IMR-90 (cell line): ENCODE measurements around the gene SRGAP3. TPM values are rescaled to one million over a fixed set of nuclear protein-coding genes. Genes with fewer than 3 reads are reported as not detected.

ENCODE experiments used
- ATAC-seq: fragments of 200-7000 bp; cut with Tn5 transposase; 2 replicates; pipeline ENCODE4 v1.9.1; 2020; ENCODE audit warnings: low read depth, mild to moderate bottlenecking, moderate library complexity
- BruUV-seq: library from RNA; stranded (reverse); fragments of 400-500 nt; replicated peaks from 2 replicates; lab custom pipeline; 2021; lab: Mats Ljungman, UMichigan
- CTCF ChIA-PET: fragments of 300-600 bp; formaldehyde crosslinking; extraction: SDS; loops from one replicate; lab custom pipeline; 2021; ENCODE audit warnings: antibody characterized with exemption; lab: Yijun Ruan, JAX
- POLR2A ChIA-PET: fragments of 300-600 bp; sonication (Branson Sonifier 250); formaldehyde crosslinking; loops from one replicate; lab custom pipeline; 2022; ENCODE audit warnings: antibody characterized with exemption; ENCODE audit not compliant: unreplicated experiment; lab: Charles Lee
- DNase-seq: peaks from one replicate; pipeline ENCODE4 v3.0.0; 2013
- H2AFZ ChIP-seq: replicated peaks from 2 replicates; pipeline ENCODE3; 2013; ENCODE audit warnings: low read length, mild to moderate bottlenecking; ENCODE audit not compliant: poor library complexity
- H2AK5ac ChIP-seq: 2 replicates; pipeline ENCODE4 v1.6.1; 2013; ENCODE audit warnings: low read depth, low read length, inconsistent platforms
- H2AK9ac ChIP-seq: replicated peaks from 2 replicates; pipeline ENCODE3; 2013; ENCODE audit warnings: mild to moderate bottlenecking, low read depth, low read length, moderate library complexity; ENCODE audit not compliant: poor library complexity
- H2BK120ac ChIP-seq: 2 replicates; pipeline ENCODE4 v1.6.1; 2013; ENCODE audit warnings: low read depth, low read length, inconsistent platforms
- H2BK15ac ChIP-seq: 3 replicates; pipeline ENCODE4 v1.6.1; 2013; ENCODE audit warnings: low read depth, low read length, inconsistent platforms
- H2BK20ac ChIP-seq: 2 replicates; pipeline ENCODE4 v1.6.1; 2013; ENCODE audit warnings: low read depth, mild to moderate bottlenecking, inconsistent platforms, low read length, moderate library complexity
- H2BK5ac ChIP-seq: 2 replicates; pipeline ENCODE4 v1.6.1; 2013; ENCODE audit warnings: mild to moderate bottlenecking, low read depth, low read length, inconsistent platforms; ENCODE audit not compliant: poor library complexity, severe bottlenecking
- H3K14ac ChIP-seq: replicated peaks from 2 replicates; pipeline ENCODE4 v1.6.1; 2013; ENCODE audit warnings: low read depth, low read length, inconsistent platforms
- H3K18ac ChIP-seq: 2 replicates; pipeline ENCODE4 v1.6.1; 2013; ENCODE audit warnings: low read depth, low read length, control low read depth
- H3K23ac ChIP-seq: 2 replicates; pipeline ENCODE4 v1.6.1; 2013; ENCODE audit warnings: low read depth, low read length, inconsistent platforms
- H3K27ac ChIP-seq: 2 replicates; pipeline ENCODE4 v1.5.1; 2013; ENCODE audit warnings: mild to moderate bottlenecking, control low read depth, low read length; ENCODE audit not compliant: insufficient read depth
- H3K27me3 ChIP-seq: 2 replicates; pipeline ENCODE4 v1.6.1; 2013; ENCODE audit warnings: low read length; ENCODE audit not compliant: control insufficient read depth, insufficient read depth
- H3K36me3 ChIP-seq: 2 replicates; pipeline ENCODE4 v1.6.1; 2013; ENCODE audit warnings: low read length, mixed read lengths; ENCODE audit not compliant: control insufficient read depth, insufficient read depth
- H3K4ac ChIP-seq: 2 replicates; pipeline ENCODE4 v1.6.1; 2013; ENCODE audit warnings: low read depth, low read length, inconsistent platforms
- H3K4me1 ChIP-seq: 2 replicates; pipeline ENCODE4 v1.6.1; 2013; ENCODE audit warnings: low read length, mixed read lengths; ENCODE audit not compliant: control insufficient read depth, insufficient read depth
- H3K4me2 ChIP-seq: 2 replicates; pipeline ENCODE4 v1.6.1; 2013; ENCODE audit warnings: low read depth, mild to moderate bottlenecking, control low read depth, low read length, moderate library complexity
- H3K4me3 ChIP-seq: 2 replicates; pipeline ENCODE4 v1.5.1; 2013; ENCODE audit warnings: low read depth, mild to moderate bottlenecking, control low read depth, low read length, moderate library complexity; ENCODE audit not compliant: insufficient read depth
- H3K56ac ChIP-seq: 2 replicates; pipeline ENCODE4 v1.6.1; 2013; ENCODE audit warnings: low read length, inconsistent platforms; ENCODE audit not compliant: insufficient read depth; ENCODE audit errors: extremely low read depth
- H3K79me1 ChIP-seq, 2 experiments: 2 replicates each; pipeline ENCODE4 v1.6.1; 2013; ENCODE audit warnings: low read length in 2 of 2, inconsistent platforms in 1 of 2, low read depth in 1 of 2
- H3K9ac ChIP-seq: 2 replicates; pipeline ENCODE4 v1.6.1; 2013; ENCODE audit warnings: low read depth, low read length, control low read depth
- H3K9me1 ChIP-seq: 2 replicates; pipeline ENCODE4 v1.6.1; 2013; ENCODE audit warnings: low read length, inconsistent platforms; ENCODE audit not compliant: insufficient read depth
- H3K9me3 ChIP-seq: 2 replicates; pipeline ENCODE4 v1.6.1; 2013; ENCODE audit warnings: low read length; ENCODE audit not compliant: control insufficient read depth, insufficient read depth
- H4K20me1 ChIP-seq: 2 replicates; pipeline ENCODE4 v1.6.1; 2013; ENCODE audit warnings: low read length, inconsistent platforms; ENCODE audit not compliant: insufficient read depth
- H4K5ac ChIP-seq: 2 replicates; pipeline ENCODE4 v1.6.1; 2013; ENCODE audit warnings: mild to moderate bottlenecking, low read depth, low read length, control low read depth
- H4K8ac ChIP-seq, 2 experiments: 2 replicates each; pipeline ENCODE4 v1.6.1; 2013; ENCODE audit warnings: low read depth in 2 of 2, low read length in 2 of 2, control low read depth in 1 of 2, inconsistent platforms in 1 of 2
- H4K91ac ChIP-seq: 2 replicates; pipeline ENCODE4 v1.6.1; 2013; ENCODE audit warnings: low read depth, low read length, inconsistent platforms; ENCODE audit not compliant: insufficient read depth
- BHLHE40 ChIP-seq: fragments of 150-350 bp; IDR thresholded peaks from 2 replicates; pipeline ENCODE4 v1.6.1; 2016; ENCODE audit warnings: mild to moderate bottlenecking, low read depth, low read length
- CEBPB ChIP-seq: IDR thresholded peaks from 2 replicates; pipeline ENCODE4 v1.6.1; 2012; ENCODE audit warnings: low read depth, low read length, improper control_type of control experiment
- CHD1 ChIP-seq: IDR thresholded peaks from 2 replicates; pipeline ENCODE4 v1.6.1; 2012; ENCODE audit warnings: low read depth, low read length, improper control_type of control experiment
- ELK1 ChIP-seq: fragments of 150-350 bp; IDR thresholded peaks from 2 replicates; pipeline ENCODE4 v1.6.1; 2016; ENCODE audit warnings: low read depth, mild to moderate bottlenecking, low read length, moderate library complexity, borderline replicate concordance
- FOS ChIP-seq: fragments of 150-350 bp; IDR thresholded peaks from 2 replicates; pipeline ENCODE4 v1.6.1; 2016; ENCODE audit warnings: low read depth, low read length
- MAFK ChIP-seq: IDR thresholded peaks from 2 replicates; pipeline ENCODE4 v1.6.1; 2012; ENCODE audit warnings: low read depth, low read length, improper control_type of control experiment
- MAZ ChIP-seq: IDR thresholded peaks from 2 replicates; pipeline ENCODE4 v1.6.1; 2012; ENCODE audit warnings: low read depth, mild to moderate bottlenecking, low read length, improper control_type of control experiment, moderate library complexity, borderline replicate concordance
- MXI1 ChIP-seq: IDR thresholded peaks from 2 replicates; pipeline ENCODE4 v1.6.1; 2012; ENCODE audit warnings: low read depth, mild to moderate bottlenecking, low read length, moderate library complexity, borderline replicate concordance
- NFE2L2 ChIP-seq: fragments of 150-350 bp; IDR thresholded peaks from 2 replicates; pipeline ENCODE4 v1.6.1; 2016; ENCODE audit warnings: low read depth, mild to moderate bottlenecking, low read length
- POLR2A ChIP-seq: IDR thresholded peaks from 2 replicates; pipeline ENCODE4 v1.6.1; 2012; ENCODE audit warnings: mild to moderate bottlenecking, low read depth, low read length
- RAD21 ChIP-seq: IDR thresholded peaks from 2 replicates; pipeline ENCODE4 v1.6.1; 2012; ENCODE audit warnings: low read length, improper control_type of control experiment
- RCOR1 ChIP-seq: IDR thresholded peaks from 2 replicates; pipeline ENCODE4 v1.6.1; 2012; ENCODE audit warnings: mild to moderate bottlenecking, low read length, improper control_type of control experiment; ENCODE audit not compliant: insufficient replicate concordance
- RFX5 ChIP-seq: IDR thresholded peaks from 2 replicates; pipeline ENCODE4 v1.8.0; 2012; ENCODE audit warnings: low read depth, mild to moderate bottlenecking, low read length, moderate library complexity
- SMC3 ChIP-seq: fragments of 150-350 bp; IDR thresholded peaks from 2 replicates; pipeline ENCODE4 v1.6.1; 2016; ENCODE audit warnings: low read depth, mild to moderate bottlenecking, antibody characterized with exemption, low read length, moderate library complexity
- USF2 ChIP-seq: fragments of 150-350 bp; IDR thresholded peaks from 2 replicates; pipeline ENCODE4 v1.6.1; 2017; ENCODE audit warnings: mild to moderate bottlenecking, antibody characterized with exemption, low read length, low read depth
- WGBS, 2 experiments: methylation state at CpG; one replicate each; pipeline versions ENCODE4 v1.1.5 to v1.1.7; 2013; ENCODE audit warnings: missing lambda C conversion rate in 2 of 2; ENCODE audit not compliant: insufficient read length in 1 of 2; ENCODE audit errors: extremely low coverage in 2 of 2; 5-methylcytosine and 5-hydroxymethylcytosine counted together
- dilution Hi-C: fragments of 300-500 bp; cut with HindIII; formaldehyde crosslinking; loops from one replicate; pipeline ENCODE4 v1.14.3; 2018; ENCODE audit warnings: low sequenced_read_pairs; ENCODE audit not compliant: unreplicated experiment
- in situ Hi-C: fragments of 300-500 bp; cut with MboI; formaldehyde crosslinking; loops from 3 replicates; pipeline ENCODE4 v1.14.3; 2019; ENCODE audit warnings: low sequenced_read_pairs, inconsistent platforms, mixed read lengths
- intact Hi-C: fragments of 100-400 bp; cut with micrococcal nuclease; formaldehyde crosslinking; loops from 2 replicates; pipeline ENCODE4 v1.10.0; 2022
- polyA plus RNA-seq, 3 experiments: library from polyadenylated mRNA; depleted of rRNA; stranded (reverse); fragments of >200 nt; gene quantifications; 2 replicates each; pipeline ENCODE4 v1.2.3, GENCODE V29; 2012; ENCODE audit warnings: low replicate concordance in 1 of 3
- total RNA-seq: library from RNA; depleted of rRNA; stranded (reverse); fragments of >200 nt; gene quantifications from 2 replicates; pipeline ENCODE4 v1.2.3, GENCODE V29; 2012
- TF ChIP-seq, protein P1 (sequence below): conservative IDR thresholded peaks from 2 replicates; pipeline ENCODE4 v1.5.1; 2012; ENCODE audit warnings: mild to moderate bottlenecking, low read depth, low read length, improper control_type of control experiment

SRGAP3 gene
- total and polyA plus RNA-seq, 2 of the 4 experiments (the other 2 are of a cell fraction) = 0.68 to 1.4 TPM

DNA sequence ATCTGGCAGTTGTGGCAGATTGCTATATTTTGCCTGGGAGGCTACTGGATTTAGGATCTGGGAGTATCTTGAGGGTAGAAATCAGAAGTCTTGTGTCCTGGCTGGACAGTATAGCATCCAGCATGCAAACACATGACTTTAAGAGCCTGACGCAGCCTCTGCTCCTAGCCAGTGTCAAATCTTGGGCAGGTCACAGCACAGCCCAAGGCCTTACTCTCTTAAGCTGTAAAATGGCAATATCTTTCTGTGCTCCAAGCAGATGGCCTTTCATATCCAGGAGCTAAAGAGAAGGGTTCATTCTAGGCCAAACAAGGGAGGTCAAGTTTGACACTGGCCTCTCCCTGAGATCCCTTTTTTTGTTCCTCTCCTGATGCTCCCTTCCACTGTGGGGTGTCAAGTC is 266.4 kb downstream of the SRGAP3 start:
- Histone ChIP-seq H2AK5ac (no peak overlapping the region), H2BK5ac (no peak overlapping the region), H4K20me1 (no peaks in the 10 kb centered on the region), H3K9me1 (no peaks in the 10 kb centered on the region), H3K18ac (no peak overlapping the region), H3K14ac (no peak overlapping the region), H4K5ac (no peak overlapping the region), H2AK9ac (no peak overlapping the region), H3K79me1 (no peaks in the 10 kb centered on the region), H2AFZ (no peak overlapping the region), H3K56ac (no peak overlapping the region), H3K9ac (no peak overlapping the region), H3K9me3 (peaks cover 4% of the 10 kb centered on the region; the same call in 1 of the 2 replicates), H3K27ac (no peak overlapping the region), H2BK120ac (no peak overlapping the region), H4K91ac (no peak overlapping the region), H3K27me3 (peaks cover 5% of the 10 kb centered on the region), H2BK15ac (no peak overlapping the region), H3K4me1 (no peaks in the 10 kb centered on the region), H2BK20ac (no peak overlapping the region), H3K23ac (peak overlapping the region; percentile 16; the same call in 1 of the 2 replicates), H3K4ac (no peak overlapping the region), H3K36me3 (no peaks in the 10 kb centered on the region), H3K4me2 (no peak overlapping the region), H4K8ac (no peak overlapping the region), H3K4me3 (no peak overlapping the region)
- BruUV-seq = no TSS peak
- TF ChIP-seq NFE2L2 (no peak), FOS (no peak), RFX5 (no peak), CHD1 (no peak), RCOR1 (no peak), BHLHE40 (no peak), USF2 (no peak), RAD21 (no peak), SMC3 (no peak), CEBPB (no peak), MAZ (no peak), MXI1 (no peak), POLR2A (no peak), MAFK (no peak), ELK1 (no peak)
- TF ChIP-seq, protein P1, sequence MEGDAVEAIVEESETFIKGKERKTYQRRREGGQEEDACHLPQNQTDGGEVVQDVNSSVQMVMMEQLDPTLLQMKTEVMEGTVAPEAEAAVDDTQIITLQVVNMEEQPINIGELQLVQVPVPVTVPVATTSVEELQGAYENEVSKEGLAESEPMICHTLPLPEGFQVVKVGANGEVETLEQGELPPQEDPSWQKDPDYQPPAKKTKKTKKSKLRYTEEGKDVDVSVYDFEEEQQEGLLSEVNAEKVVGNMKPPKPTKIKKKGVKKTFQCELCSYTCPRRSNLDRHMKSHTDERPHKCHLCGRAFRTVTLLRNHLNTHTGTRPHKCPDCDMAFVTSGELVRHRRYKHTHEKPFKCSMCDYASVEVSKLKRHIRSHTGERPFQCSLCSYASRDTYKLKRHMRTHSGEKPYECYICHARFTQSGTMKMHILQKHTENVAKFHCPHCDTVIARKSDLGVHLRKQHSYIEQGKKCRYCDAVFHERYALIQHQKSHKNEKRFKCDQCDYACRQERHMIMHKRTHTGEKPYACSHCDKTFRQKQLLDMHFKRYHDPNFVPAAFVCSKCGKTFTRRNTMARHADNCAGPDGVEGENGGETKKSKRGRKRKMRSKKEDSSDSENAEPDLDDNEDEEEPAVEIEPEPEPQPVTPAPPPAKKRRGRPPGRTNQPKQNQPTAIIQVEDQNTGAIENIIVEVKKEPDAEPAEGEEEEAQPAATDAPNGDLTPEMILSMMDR = no peak
- dilution Hi-C loops = no loop called here
- intact Hi-C loops = no loop called here
- in situ Hi-C loops = no loop called here
- ATAC-seq (no peak), DNase-seq (no peak)
- no CpG with 5 or more reads among the region's 1 CpG for WGBS, 2 experiments
- ChIA-PET POLR2A (interaction anchor here (0.6 kb wide), 1 partner anchor 266 kb away, joined by 3 read pairs; the partner anchor contains the start of gene SRGAP3), CTCF (interaction anchor here (0.6 to 1.5 kb wide), 2 partner anchors 213 to 232 kb away, joined by 3 to 5 read pairs; partner anchors contain the start of gene OXTR)
